Colonic mucosa (tissue), 4 donors: ENCODE measurements around the gene ARHGAP8. TPM values are rescaled to one million over a fixed set of nuclear protein-coding genes. Genes with fewer than 3 reads are reported as not detected.
A peak's percentile ranks its signal among the peaks of the same experiment; 100 is the strongest.

Experiments used
- DNase-seq: peaks from one replicate; pipeline ENCODE4 v3.0.0-alpha.2; 2020
- H3K27ac ChIP-seq: fragments of 200-600 bp; one replicate; pipeline ENCODE4 v1.8.0; 2021
- H3K27me3 ChIP-seq: fragments of 200-600 bp; one replicate; pipeline ENCODE4 v1.8.0; 2021
- H3K36me3 ChIP-seq: fragments of 200-600 bp; one replicate; pipeline ENCODE4 v1.8.0; 2021
- H3K4me1 ChIP-seq: fragments of 200-600 bp; one replicate; pipeline ENCODE4 v1.8.0; 2021; ENCODE audit warnings: mild to moderate bottlenecking
- H3K4me3 ChIP-seq: fragments of 200-600 bp; one replicate; pipeline ENCODE4 v1.8.0; 2021
- H3K9ac ChIP-seq, 2 donors: one replicate each; pipeline ENCODE4 v1.7.0; 2013; ENCODE audit warnings: control low read depth in 2 of 2, low read depth in 2 of 2, low read length in 2 of 2
- H3K9me3 ChIP-seq: fragments of 200-600 bp; one replicate; pipeline ENCODE4 v1.8.0; 2021
- intact Hi-C: fragments of 100-400 bp; cut with DNase I; formaldehyde crosslinking; loops from one replicate; pipeline ENCODE4 v1.14.1; 2022
- total RNA-seq, 2 donors: library from RNA; stranded (reverse); fragmentation: NEBNext Ultra II Directional in 1 of 2; extraction: Animal tissue kit (Norgen Biotek cat#: 25700) in 1 of 2; gene quantifications; one replicate each; pipeline ENCODE4 v1.2.1, GENCODE V29; 2021
- TF ChIP-seq, protein P1 (sequence below): fragments of 200-600 bp; IDR thresholded peaks from one replicate; pipeline ENCODE4 v1.8.0; 2022; ENCODE audit warnings: antibody characterized with exemption, mild to moderate bottlenecking
- donor health status: healthy.
- donor health status: DM: no; HTN: no; CAD: no.
- donor health status: DM: no; HTN: no; CAD: no.

The ARHGAP8 gene
- total RNA-seq, 2 donors from 2014 or later: 38.4 to 69.9 TPM

DNA sequence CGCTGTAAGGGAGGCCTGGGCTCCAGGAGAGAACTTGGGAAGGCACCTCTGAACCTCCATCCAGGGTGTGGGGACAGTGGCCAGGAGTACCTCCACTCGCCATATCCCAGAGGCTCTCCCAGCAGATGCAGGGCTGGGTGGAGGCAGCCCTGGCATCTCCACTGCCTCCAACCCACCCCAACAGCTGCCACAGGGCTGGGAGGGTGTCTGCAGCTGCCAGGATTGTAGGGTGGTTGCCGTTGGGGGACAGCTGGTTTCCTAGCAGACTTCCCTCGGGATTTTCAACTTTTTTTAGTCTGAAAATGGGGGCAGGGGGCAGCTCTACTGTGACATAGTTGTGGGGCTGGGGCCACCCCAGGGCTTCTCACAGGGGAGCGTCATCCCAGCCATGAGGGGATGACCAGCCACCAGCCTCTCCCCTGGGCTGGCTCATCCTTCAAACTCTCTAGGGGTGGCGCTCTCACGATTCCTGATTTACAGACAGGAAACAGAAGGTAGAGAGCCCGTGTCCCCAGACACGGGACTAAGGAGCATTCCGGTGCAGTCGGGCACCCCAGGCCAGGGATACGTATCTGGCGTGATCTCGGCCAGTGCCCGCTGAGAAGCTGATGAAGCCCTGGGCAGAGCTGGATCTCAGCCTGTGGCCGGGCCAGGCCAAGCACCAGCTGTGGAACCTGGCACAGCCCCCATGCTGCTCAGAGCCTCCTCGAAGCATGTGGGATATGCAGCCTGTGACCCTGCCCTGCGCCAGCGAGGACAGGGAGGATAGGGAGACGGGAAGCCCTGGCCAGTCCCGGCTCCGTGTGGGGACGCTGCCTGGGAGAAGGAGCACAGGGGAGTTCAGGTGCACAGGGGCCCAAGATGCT is 40.5 kb upstream of the ARHGAP8 start:
- no peak for DNase-seq
- Histone ChIP-seq H3K9me3 (no peaks in the 10 kb centered on the region), H3K4me3 (no peak overlapping the region), H3K4me1 (peaks cover 16% of the 10 kb centered on the region), H3K27ac (no peak overlapping the region), H3K9ac (peak overlapping the region; percentile 56 to 64), H3K36me3 (no peaks in the 10 kb centered on the region), H3K27me3 (no peaks in the 10 kb centered on the region)
- intact Hi-C loops: no loop called here
- TF ChIP-seq, protein P1, sequence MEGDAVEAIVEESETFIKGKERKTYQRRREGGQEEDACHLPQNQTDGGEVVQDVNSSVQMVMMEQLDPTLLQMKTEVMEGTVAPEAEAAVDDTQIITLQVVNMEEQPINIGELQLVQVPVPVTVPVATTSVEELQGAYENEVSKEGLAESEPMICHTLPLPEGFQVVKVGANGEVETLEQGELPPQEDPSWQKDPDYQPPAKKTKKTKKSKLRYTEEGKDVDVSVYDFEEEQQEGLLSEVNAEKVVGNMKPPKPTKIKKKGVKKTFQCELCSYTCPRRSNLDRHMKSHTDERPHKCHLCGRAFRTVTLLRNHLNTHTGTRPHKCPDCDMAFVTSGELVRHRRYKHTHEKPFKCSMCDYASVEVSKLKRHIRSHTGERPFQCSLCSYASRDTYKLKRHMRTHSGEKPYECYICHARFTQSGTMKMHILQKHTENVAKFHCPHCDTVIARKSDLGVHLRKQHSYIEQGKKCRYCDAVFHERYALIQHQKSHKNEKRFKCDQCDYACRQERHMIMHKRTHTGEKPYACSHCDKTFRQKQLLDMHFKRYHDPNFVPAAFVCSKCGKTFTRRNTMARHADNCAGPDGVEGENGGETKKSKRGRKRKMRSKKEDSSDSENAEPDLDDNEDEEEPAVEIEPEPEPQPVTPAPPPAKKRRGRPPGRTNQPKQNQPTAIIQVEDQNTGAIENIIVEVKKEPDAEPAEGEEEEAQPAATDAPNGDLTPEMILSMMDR: no peak

DNA sequence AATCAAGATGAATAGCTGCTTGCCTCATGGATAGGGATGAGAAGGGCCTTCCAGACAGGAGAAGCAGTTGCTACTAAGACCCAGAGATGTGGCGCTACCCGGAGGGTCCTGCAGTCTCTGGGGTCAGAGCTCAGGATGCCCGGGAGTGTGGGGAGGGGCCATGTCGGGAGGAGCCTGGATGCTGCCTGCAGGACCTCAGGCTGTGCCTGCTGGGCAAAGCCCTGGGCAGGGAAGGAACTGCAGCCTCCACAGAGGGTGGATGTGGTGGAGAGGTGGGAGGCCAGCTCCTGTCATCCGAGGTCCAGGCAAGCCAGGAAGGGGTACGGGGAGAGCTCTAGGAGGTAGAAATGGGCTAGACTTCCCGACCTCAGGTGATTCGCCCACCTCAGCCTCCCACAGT is 39.4 kb upstream of the ARHGAP8 start:
- TF ChIP-seq, protein P1: no peak
- intact Hi-C loops: no loop called here
- no peaks in the 10 kb centered on the region for H3K27me3 ChIP-seq
- no peaks in the 10 kb centered on the region for H3K36me3 ChIP-seq
- H3K9me3 ChIP-seq: no peaks in the 10 kb centered on the region
- no peak overlapping the region for H3K4me3 ChIP-seq
- peak overlapping the region in 1 of 2 donors; percentile 2 for H3K9ac ChIP-seq
- H3K4me1 ChIP-seq: peaks cover 16% of the 10 kb centered on the region
- no peak overlapping the region for H3K27ac ChIP-seq
- DNase-seq: no peak

DNA sequence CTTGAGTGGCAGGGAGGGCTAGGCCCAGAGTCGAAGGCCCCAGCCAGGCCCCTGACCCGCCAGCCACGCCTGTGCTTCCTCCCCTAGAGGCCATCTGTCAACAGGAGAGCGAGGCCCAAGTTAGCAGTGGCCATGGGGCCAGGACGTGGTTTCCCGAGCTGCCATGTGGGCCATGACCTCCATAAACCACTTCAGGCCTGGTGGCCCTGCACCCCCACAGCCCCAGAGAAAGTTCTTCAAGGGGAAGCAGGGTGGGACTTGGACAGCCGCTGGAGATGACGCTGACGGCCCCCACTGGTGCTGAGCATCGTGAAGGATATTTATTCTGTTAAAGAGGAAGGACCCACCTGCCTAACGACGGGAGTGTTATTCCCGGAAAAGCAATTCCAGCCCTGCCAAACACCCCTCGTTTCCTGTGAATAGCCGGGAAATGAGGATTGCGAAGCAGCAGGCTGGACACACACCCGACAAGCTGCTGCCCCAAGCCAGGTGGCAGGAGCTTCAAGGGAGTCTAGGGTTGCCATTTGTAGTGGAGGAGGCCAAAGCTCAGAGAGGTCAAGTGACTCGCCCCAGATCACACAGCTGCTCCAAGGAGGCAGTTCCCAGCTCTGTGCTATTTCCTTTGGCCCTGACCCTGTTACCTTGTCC is 37.5 kb upstream of the ARHGAP8 start:
- H3K9me3 ChIP-seq: no peaks in the 10 kb centered on the region
- DNase-seq: no peak
- H3K9ac ChIP-seq: no peak overlapping the region
- TF ChIP-seq, protein P1: no peak
- no peak overlapping the region for H3K4me3 ChIP-seq
- no peak overlapping the region for H3K27ac ChIP-seq
- H3K36me3 ChIP-seq: no peaks in the 10 kb centered on the region
- intact Hi-C loops: no loop called here
- H3K27me3 ChIP-seq: no peaks in the 10 kb centered on the region
- H3K4me1 ChIP-seq: peaks cover 16% of the 10 kb centered on the region

DNA sequence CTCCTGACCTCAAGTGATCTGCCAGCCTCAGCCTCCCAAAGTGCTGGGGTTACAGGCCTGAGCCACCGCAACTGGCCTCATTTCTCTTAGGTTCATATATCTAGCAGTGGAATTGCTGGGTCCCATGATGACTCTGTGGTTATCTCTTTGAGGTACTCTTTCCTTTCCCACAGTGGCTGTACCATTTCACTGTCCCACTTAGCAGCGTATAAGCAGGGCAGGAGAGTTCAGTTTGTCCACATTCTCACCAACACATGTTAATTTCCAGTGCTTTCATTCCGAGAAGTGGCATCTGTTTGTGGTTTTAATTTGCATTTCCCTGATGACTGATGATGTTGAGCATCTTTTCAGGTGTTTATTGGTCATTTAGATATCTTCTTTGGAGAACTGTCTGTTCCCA is 34.0 kb upstream of the ARHGAP8 start:
- Histone ChIP-seq H3K4me1 (no peaks in the 10 kb centered on the region), H3K36me3 (no peaks in the 10 kb centered on the region), H3K9ac (no peak overlapping the region), H3K27ac (no peak overlapping the region), H3K4me3 (no peak overlapping the region), H3K27me3 (no peaks in the 10 kb centered on the region), H3K9me3 (no peaks in the 10 kb centered on the region)
- TF ChIP-seq, protein P1: no peak
- DNase-seq: no peak
- intact Hi-C loops: no loop called here

DNA sequence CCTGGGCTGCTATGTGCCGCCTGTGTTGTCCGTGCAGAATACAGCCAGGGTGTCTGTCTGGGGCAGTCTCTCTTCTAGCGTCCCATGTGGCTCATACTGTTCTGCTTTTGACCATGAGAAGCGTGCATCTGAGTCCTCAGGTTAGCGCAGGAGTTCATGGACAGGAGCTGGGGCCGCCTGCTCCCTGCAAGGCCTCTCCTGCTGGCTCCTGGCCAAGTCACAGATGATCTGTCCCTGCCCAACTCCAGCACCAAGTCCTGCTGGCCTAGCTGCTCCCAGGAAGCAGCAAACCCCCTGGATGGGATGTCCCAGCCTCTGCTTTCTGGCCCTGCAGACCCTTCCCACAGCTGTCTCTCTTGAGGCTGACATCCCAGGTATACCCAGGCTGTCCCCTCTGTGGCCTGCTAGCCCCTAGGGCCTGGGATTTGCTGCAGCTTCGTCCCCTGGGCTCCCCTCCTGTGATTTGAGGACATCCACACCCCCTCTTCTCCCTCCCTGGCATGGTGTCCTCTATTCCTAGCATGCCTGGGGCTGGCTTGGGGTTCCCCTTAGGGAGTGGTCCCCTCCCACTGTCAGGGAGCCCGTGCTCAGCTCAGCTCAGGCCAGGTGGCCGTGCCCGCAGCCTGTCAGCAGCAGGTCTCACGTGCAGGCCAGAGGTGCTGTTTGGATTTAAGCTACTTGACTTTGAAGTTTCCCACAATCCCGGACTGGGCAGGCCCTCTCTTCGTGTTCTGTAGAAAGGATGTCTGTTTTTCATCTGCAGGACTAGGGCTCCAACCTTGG is 32.6 kb upstream of the ARHGAP8 start:
- no peak overlapping the region for H3K27ac ChIP-seq
- TF ChIP-seq, protein P1: no peak
- no peaks in the 10 kb centered on the region for H3K27me3 ChIP-seq
- no peaks in the 10 kb centered on the region for H3K4me1 ChIP-seq
- H3K36me3 ChIP-seq: no peaks in the 10 kb centered on the region
- DNase-seq: no peak
- H3K9me3 ChIP-seq: no peaks in the 10 kb centered on the region
- no peak overlapping the region for H3K9ac ChIP-seq
- H3K4me3 ChIP-seq: no peak overlapping the region
- intact Hi-C loops: no loop called here
